HCT116 (cell line): Measurements from ENCODE around the gene GABARAPL1. TPM values are rescaled to one million over a fixed set of nuclear protein-coding genes. Genes with fewer than 3 reads are reported as not detected.
A peak's percentile ranks its signal among the peaks of the same experiment; 100 is the strongest.

Experiments
- ATAC-seq: fragments of 200-7000 bp; cut with Tn5 transposase; 2 replicates; pipeline ENCODE4 v1.9.1; 2020; ENCODE audit warnings: mild to moderate bottlenecking, moderate library complexity
- BruUV-seq: library from RNA; stranded (reverse); fragments of 400-500 nt; replicated peaks from 2 replicates; lab custom pipeline; 2021; lab: Mats Ljungman, UMichigan
- CTCF ChIA-PET: fragments of 300-600 bp; sonication (Branson Sonifier 250); formaldehyde crosslinking; loops from one replicate; lab custom pipeline; 2021; ENCODE audit warnings: antibody characterized with exemption; lab: Charles Lee
- POLR2A ChIA-PET: fragments of 300-600, 350-600 bp; sonication (Branson Sonifier 250); formaldehyde crosslinking; loops from one replicate; lab custom pipeline; 2021; ENCODE audit warnings: antibody characterized with exemption; lab: Charles Lee
- RAD21 ChIA-PET, 2 experiments: fragments of 300-600 bp; sonication (Branson Sonifier 250); formaldehyde crosslinking; loops; one replicate each; lab custom pipeline; 2023; ENCODE audit warnings: low total read pairs in 2 of 2; ENCODE audit not compliant: uncharacterized antibody in 2 of 2, unreplicated experiment in 2 of 2, low non-redundant PET in 1 of 2; lab: Charles Lee
- DNase-seq: peaks from one replicate; pipeline ENCODE4 v3.0.0-alpha.2; 2010; ENCODE audit warnings: low read depth, low spot score
- H2AFZ ChIP-seq: fragments of 200-600 bp; shearing (Covaris generic), sonication (generic); 2 replicates; pipeline ENCODE4 v1.6.1; 2017; ENCODE audit warnings: low read depth, mixed run types, mixed read lengths, antibody characterized with exemption, low read length; ENCODE audit not compliant: poor library complexity, severe bottlenecking
- H3K27ac ChIP-seq: 2 replicates; pipeline ENCODE4 v1.5.1; 2012; ENCODE audit warnings: low read depth, low read length
- H3K27me3 ChIP-seq: fragments of 200-600 bp; sonication (generic); 2 replicates; pipeline ENCODE4 v1.6.1; 2016; ENCODE audit warnings: mixed run types, low read length, mixed read lengths; ENCODE audit not compliant: insufficient read depth
- H3K36me3 ChIP-seq, 2 experiments: fragments of 200-500 bp in 1 of 2; fragments of 200-600 bp in 1 of 2; sonication (Bioruptor generic) in 1 of 2; sonication (generic) in 1 of 2; 2 replicates each; pipeline versions ENCODE4 v1.5.1 to v1.6.1; 2014 to 2016; ENCODE audit warnings: low read length in 2 of 2, inconsistent platforms in 1 of 2, mixed read lengths in 1 of 2, mixed run types in 1 of 2; ENCODE audit not compliant: insufficient read depth in 2 of 2, control insufficient read depth in 1 of 2
- H3K4me1 ChIP-seq, 2 experiments: fragments of 200-600 bp in 1 of 2; sonication (generic) in 1 of 2; 2 replicates each; pipeline versions ENCODE4 v1.5.1 to v1.6.1; 2012 to 2017; ENCODE audit warnings: low read length in 2 of 2, inconsistent platforms in 1 of 2, mild to moderate bottlenecking in 1 of 2, mixed read lengths in 1 of 2, mixed run types in 1 of 2, moderate library complexity in 1 of 2; ENCODE audit not compliant: insufficient read depth in 2 of 2, control insufficient read depth in 1 of 2
- H3K4me2 ChIP-seq: fragments of 200-600 bp; sonication (generic); 2 replicates; pipeline ENCODE4 v1.6.1; 2017; ENCODE audit warnings: mixed run types, low read length, mixed read lengths
- H3K4me3 ChIP-seq, 2 experiments: fragments of 200-600 bp in 1 of 2; sonication (generic) in 1 of 2; replicated peaks in 1 of 2; 2 replicates each; pipeline ENCODE4 v1.5.1; 2011 to 2016; ENCODE audit warnings: low read length in 2 of 2, control low read depth in 1 of 2, low read depth in 1 of 2, mild to moderate bottlenecking in 1 of 2, mixed read lengths in 1 of 2, mixed run types in 1 of 2
- H3K79me2 ChIP-seq: fragments of 200-600 bp; sonication (generic); 2 replicates; pipeline ENCODE4 v1.6.1; 2017; ENCODE audit warnings: mild to moderate bottlenecking, mixed run types, low read length, moderate library complexity, mixed read lengths; ENCODE audit not compliant: insufficient read depth
- H3K9ac ChIP-seq: fragments of 200-600 bp; sonication (generic); 2 replicates; pipeline ENCODE4 v1.6.1; 2016; ENCODE audit warnings: low read length, mixed read lengths
- H3K9me2 ChIP-seq: fragments of 200-600 bp; sonication (generic), shearing (Covaris generic); 2 replicates; pipeline ENCODE4 v1.6.1; 2017; ENCODE audit warnings: mixed run types, mild to moderate bottlenecking, moderate library complexity; ENCODE audit not compliant: insufficient read depth
- H3K9me3 ChIP-seq, 2 experiments: fragments of 200-500 bp in 1 of 2; fragments of 200-600 bp in 1 of 2; sonication (Bioruptor generic) in 1 of 2; sonication (generic) in 1 of 2; 2 replicates each; pipeline ENCODE4 v1.6.1; 2014 to 2017; ENCODE audit warnings: low read length in 2 of 2, mixed read lengths in 2 of 2, inconsistent platforms in 1 of 2, low read depth in 1 of 2, mild to moderate bottlenecking in 1 of 2, mixed run types in 1 of 2, moderate library complexity in 1 of 2; ENCODE audit not compliant: control insufficient read depth in 1 of 2, insufficient read depth in 1 of 2
- H4K20me1 ChIP-seq: fragments of 200-600 bp; sonication (generic), shearing (Covaris generic); 2 replicates; pipeline ENCODE4 v1.6.1; 2017; ENCODE audit warnings: mixed run types, mild to moderate bottlenecking, moderate library complexity; ENCODE audit not compliant: insufficient read depth
- ATF3 ChIP-seq: IDR thresholded peaks from 2 replicates; pipeline ENCODE4 v1.6.1; 2012
- CBX3 ChIP-seq: IDR thresholded peaks from 2 replicates; pipeline ENCODE4 v1.6.1; 2012; ENCODE audit warnings: low read depth
- CTCF ChIP-seq, 3 experiments: fragments of 200-600 bp in 1 of 3; sonication (generic) in 1 of 3; IDR thresholded peaks in 2 of 3; conservative IDR thresholded peaks in 1 of 3; 2 replicates each; pipeline ENCODE4 v1.5.1; 2012 to 2017; ENCODE audit warnings: low read depth in 2 of 3, low read length in 2 of 3, antibody characterized with exemption in 1 of 3, borderline replicate concordance in 1 of 3, control low read depth in 1 of 3, mild to moderate bottlenecking in 1 of 3, mixed read lengths in 1 of 3, mixed run types in 1 of 3, moderate library complexity in 1 of 3; ENCODE audit not compliant: insufficient read depth in 1 of 3
- EGR1 ChIP-seq: IDR thresholded peaks from 2 replicates; pipeline ENCODE4 v1.6.1; 2012; ENCODE audit warnings: low read depth
- ELF1 ChIP-seq: IDR thresholded peaks from 2 replicates; pipeline ENCODE4 v1.6.1; 2012; ENCODE audit warnings: low read depth, borderline replicate concordance
- EZH2 ChIP-seq: fragments of 200-600 bp; sonication (generic); IDR thresholded peaks from 2 replicates; pipeline ENCODE4 v1.6.1; 2017; ENCODE audit warnings: antibody characterized with exemption, mixed run types
- FOSL1 ChIP-seq: IDR thresholded peaks from 2 replicates; pipeline ENCODE4 v1.6.1; 2012; ENCODE audit warnings: low read depth
- POLR2AphosphoS5 ChIP-seq: IDR thresholded peaks from 2 replicates; pipeline ENCODE4 v1.6.1; 2011; ENCODE audit warnings: mild to moderate bottlenecking, low read depth, low read length, moderate library complexity
- RAD21 ChIP-seq: IDR thresholded peaks from 2 replicates; pipeline ENCODE4 v1.6.1; 2012; ENCODE audit warnings: low read depth, mild to moderate bottlenecking
- REST ChIP-seq: IDR thresholded peaks from 2 replicates; pipeline ENCODE4 v1.6.1; 2012; ENCODE audit warnings: low read depth
- SP1 ChIP-seq: IDR thresholded peaks from 2 replicates; pipeline ENCODE4 v1.6.1; 2012; ENCODE audit warnings: low read depth
- intact Hi-C: fragments of 100-400 bp; cut with micrococcal nuclease; formaldehyde crosslinking; loops from 2 replicates; pipeline ENCODE4 v1.10.0; 2022
- total RNA-seq: library from RNA; stranded (reverse); gene quantifications from one replicate; pipeline ENCODE4 v1.2.1, GENCODE V29; 2021; ENCODE audit not compliant: unreplicated experiment

Gene GABARAPL1
- total RNA-seq, 1 experiment from 2014 or later, result 35.5 TPM

GRCh38 chr12:10190558-10191388 is 21.9 kb upstream of the GABARAPL1 start:
- Histone ChIP-seq H3K9me3 (no peaks in the 10 kb centered on the region), H3K36me3 (no peaks in the 10 kb centered on the region), H3K9me2 (no peaks in the 10 kb centered on the region), H3K4me2 (peak overlapping the region; percentile 31; the same call in 1 of the 2 replicates), H3K27ac (no peak overlapping the region), H3K27me3 (no peaks in the 10 kb centered on the region), H4K20me1 (no peaks in the 10 kb centered on the region), H3K9ac (no peak overlapping the region), H3K4me1 (peaks cover 4 to 20% of the 10 kb centered on the region in 2 experiments; a peak in 3 of 4 replicates), H2AFZ (peak overlapping the region; percentile 97), H3K4me3 (no peak overlapping the region), H3K79me2 (no peaks in the 10 kb centered on the region)
- no TSS peak for BruUV-seq
- ChIA-PET CTCF (interaction anchor here (1.2 to 3.4 kb wide), 3 partner anchors 15 to 440 kb away, joined by 3 to 11 read pairs (median 4); no protein-coding TSS in a partner anchor), RAD21 (no interaction called here), POLR2A (no interaction called here)
- TF ChIP-seq CTCF (IDR thresholded peaks at IDR 0.05 in 2 of 3, conservative IDR thresholded peaks at IDR 0.05 in 1 of 3; ENCODE audit: borderline replicate concordance in 1 of 3, insufficient read depth in 1 of 3, low read depth in 2 of 3, low read length in 2 of 3) (peak; percentile 59 to 83 (median 76)), RAD21 (peak; percentile 62), POLR2AphosphoS5 (no peak)
- DNase-seq (peak; percentile 56), ATAC-seq (peak; percentile 98)
- intact Hi-C loops, result loop anchor here (1.0 kb wide), 1 partner anchor 37 kb away; no protein-coding TSS in a partner anchor

- H3K4me2 ChIP-seq, result peak overlapping the region; percentile 31
- no peaks in the 10 kb centered on the region for H3K9me3 ChIP-seq
- no peaks in the 10 kb centered on the region for H4K20me1 ChIP-seq
- ATAC-seq, result no peak
- H3K9ac ChIP-seq, result no peak overlapping the region
- DNase-seq, result no peak
- H3K4me3 ChIP-seq, result no peak overlapping the region
- H2AFZ ChIP-seq, result peak overlapping the region; percentile 97
- BruUV-seq, result no TSS peak
- CTCF ChIA-PET, result interaction anchor here (1.2 to 3.4 kb wide), 2 partner anchors 39 to 441 kb away, joined by 4 to 11 read pairs; no protein-coding TSS in a partner anchor
- H3K27me3 ChIP-seq, result no peaks in the 10 kb centered on the region
- no peaks in the 10 kb centered on the region for H3K9me2 ChIP-seq
- peaks cover 4 to 20% of the 10 kb centered on the region in 2 experiments; a peak in 3 of 4 replicates for H3K4me1 ChIP-seq
- H3K36me3 ChIP-seq, result no peaks in the 10 kb centered on the region
- RAD21 ChIA-PET, result no interaction called here
- POLR2A ChIA-PET, result no interaction called here
- intact Hi-C loops, result no loop called here
- TF ChIP-seq FOSL1 (no peak), REST (no peak), EGR1 (no peak), EZH2 (no peak), CBX3 (no peak), ATF3 (no peak), RAD21 (no peak), ELF1 (no peak), SP1 (no peak)
- H3K27ac ChIP-seq, result no peak overlapping the region
- H3K79me2 ChIP-seq, result no peaks in the 10 kb centered on the region
Measured at GRCh38 chr12:10191865-10192264, 20.8 kb upstream of the GABARAPL1 start.
